Skeletal muscle satellite cell (primary cell): ENCODE measurements around the gene FRMD3. TPM values are rescaled to one million over a fixed set of nuclear protein-coding genes. Genes with fewer than 3 reads are reported as not detected.

Experiments used
- H3K27me3 ChIP-seq: 2 replicates; pipeline ENCODE4 v1.7.0; 2013; ENCODE audit warnings: low read length; ENCODE audit not compliant: control insufficient read depth, insufficient read depth
- H3K36me3 ChIP-seq: 2 replicates; pipeline ENCODE4 v1.7.0; 2013; ENCODE audit warnings: mild to moderate bottlenecking, control low read depth, low read length; ENCODE audit not compliant: insufficient read depth
- H3K4me1 ChIP-seq: 2 replicates; pipeline ENCODE4 v1.7.0; 2013; ENCODE audit warnings: low read length; ENCODE audit not compliant: control insufficient read depth, insufficient read depth
- H3K4me2 ChIP-seq: 2 replicates; pipeline ENCODE4 v1.7.0; 2013; ENCODE audit warnings: mild to moderate bottlenecking, low read length
- H3K4me3 ChIP-seq: 2 replicates; pipeline ENCODE4 v1.7.0; 2013; ENCODE audit warnings: low read length
- H3K9ac ChIP-seq: 2 replicates; pipeline ENCODE4 v1.7.0; 2013; ENCODE audit warnings: mild to moderate bottlenecking, low read depth, low read length, moderate library complexity
- H3K9me3 ChIP-seq: replicated peaks from 2 replicates; pipeline ENCODE4 v1.7.0; 2013; ENCODE audit warnings: mild to moderate bottlenecking, control low read depth, low read length
- total RNA-seq: library from RNA; depleted of rRNA; stranded (reverse); fragments of >200 nt; gene quantifications from 2 replicates; pipeline ENCODE4 v1.2.3, GENCODE V29; 2012; rRNA removed

Gene FRMD3
- 4.6 and 6.8 TPM in 2 replicates for total RNA-seq

GRCh38 chr9:83538172-83538889 lies at the start of gene FRMD3:
FRMD3 (minus strand) TSS chr9:83538401; CDS start chr9:83538231, 170 bp downstream.
- H3K4me3 ChIP-seq: peak within 1 kb of the TSS; percentile 77
- no peaks in the 10 kb centered on the region for H3K36me3 ChIP-seq
- peak within 1 kb of the TSS; percentile 79 for H3K4me2 ChIP-seq
- peak within 1 kb of the TSS; percentile 44 for H3K9ac ChIP-seq
- H3K27me3 ChIP-seq: peaks cover 22% of the 10 kb centered on the region
- H3K4me1 ChIP-seq: peaks cover 10% of the 10 kb centered on the region
- no peaks in the 10 kb centered on the region for H3K9me3 ChIP-seq

- no peaks in the 10 kb centered on the region for H3K27me3 ChIP-seq
- no peaks in the 10 kb centered on the region for H3K4me1 ChIP-seq
- no peak overlapping the region for H3K4me3 ChIP-seq
- H3K4me2 ChIP-seq: no peak overlapping the region
- no peaks in the 10 kb centered on the region for H3K9me3 ChIP-seq
- no peaks in the 10 kb centered on the region for H3K36me3 ChIP-seq
- no peak overlapping the region for H3K9ac ChIP-seq
Measured at GRCh38 chr9:83584995-83585394, 46.8 kb upstream of the FRMD3 start.

GRCh38 chr9:83583151-83584014 lies 45.2 kb upstream of the FRMD3 start:
- Histone ChIP-seq H3K4me2 (no peak overlapping the region), H3K36me3 (no peaks in the 10 kb centered on the region), H3K9ac (no peak overlapping the region), H3K4me3 (no peak overlapping the region), H3K4me1 (no peaks in the 10 kb centered on the region), H3K27me3 (no peaks in the 10 kb centered on the region), H3K9me3 (no peaks in the 10 kb centered on the region)

- H3K27me3 ChIP-seq: no peaks in the 10 kb centered on the region
Measured at GRCh38 chr9:83582029-83582428, 43.8 kb upstream of the FRMD3 start.

GRCh38 chr9:83574482-83574881 lies 36.3 kb upstream of the FRMD3 start:
- no peak overlapping the region for H3K4me2 ChIP-seq
- H3K36me3 ChIP-seq: no peaks in the 10 kb centered on the region
- peaks cover 6% of the 10 kb centered on the region for H3K4me1 ChIP-seq
- H3K27me3 ChIP-seq: no peaks in the 10 kb centered on the region
- H3K4me3 ChIP-seq: no peak overlapping the region
- no peak overlapping the region for H3K9ac ChIP-seq
- H3K9me3 ChIP-seq: no peaks in the 10 kb centered on the region

More at GRCh38 chr9:83582029-83582428, 43.8 kb upstream of the FRMD3 start:
- H3K4me2 ChIP-seq: no peak overlapping the region
- H3K36me3 ChIP-seq: no peaks in the 10 kb centered on the region
- no peak overlapping the region for H3K9ac ChIP-seq
- no peaks in the 10 kb centered on the region for H3K9me3 ChIP-seq
- no peak overlapping the region for H3K4me3 ChIP-seq
- no peaks in the 10 kb centered on the region for H3K4me1 ChIP-seq

- H3K27me3 ChIP-seq: no peaks in the 10 kb centered on the region
- no peak overlapping the region for H3K4me2 ChIP-seq
- H3K9ac ChIP-seq: no peak overlapping the region
- H3K4me3 ChIP-seq: no peak overlapping the region
- no peaks in the 10 kb centered on the region for H3K36me3 ChIP-seq
- H3K9me3 ChIP-seq: no peaks in the 10 kb centered on the region
- H3K4me1 ChIP-seq: peaks cover 6% of the 10 kb centered on the region
Measured at GRCh38 chr9:83572524-83572923, 34.3 kb upstream of the FRMD3 start.

- peaks cover 6% of the 10 kb centered on the region for H3K4me1 ChIP-seq
- no peaks in the 10 kb centered on the region for H3K9me3 ChIP-seq
- no peak overlapping the region for H3K4me2 ChIP-seq
- H3K9ac ChIP-seq: no peak overlapping the region
- no peaks in the 10 kb centered on the region for H3K36me3 ChIP-seq
- no peak overlapping the region for H3K4me3 ChIP-seq
- no peaks in the 10 kb centered on the region for H3K27me3 ChIP-seq
Measured at GRCh38 chr9:83570359-83570758, 32.2 kb upstream of the FRMD3 start.

GRCh38 chr9:83569326-83569725 lies 31.1 kb upstream of the FRMD3 start:
- no peak overlapping the region for H3K4me3 ChIP-seq
- peaks cover 6% of the 10 kb centered on the region for H3K4me1 ChIP-seq
- no peaks in the 10 kb centered on the region for H3K36me3 ChIP-seq
- no peaks in the 10 kb centered on the region for H3K27me3 ChIP-seq
- no peak overlapping the region for H3K4me2 ChIP-seq
- H3K9ac ChIP-seq: no peak overlapping the region
- no peaks in the 10 kb centered on the region for H3K9me3 ChIP-seq

- no peak overlapping the region for H3K4me2 ChIP-seq
- no peak overlapping the region for H3K4me3 ChIP-seq
- H3K9me3 ChIP-seq: no peaks in the 10 kb centered on the region
- H3K9ac ChIP-seq: no peak overlapping the region
- no peaks in the 10 kb centered on the region for H3K4me1 ChIP-seq
- H3K27me3 ChIP-seq: no peaks in the 10 kb centered on the region
- no peaks in the 10 kb centered on the region for H3K36me3 ChIP-seq
Measured at GRCh38 chr9:83563360-83563759, 25.2 kb upstream of the FRMD3 start.

- Histone ChIP-seq H3K27me3 (no peaks in the 10 kb centered on the region), H3K4me3 (no peak overlapping the region), H3K9ac (no peak overlapping the region), H3K4me2 (no peak overlapping the region), H3K36me3 (no peaks in the 10 kb centered on the region), H3K4me1 (no peaks in the 10 kb centered on the region), H3K9me3 (no peaks in the 10 kb centered on the region)
Measured at GRCh38 chr9:83560169-83560826, 22.1 kb upstream of the FRMD3 start.

GRCh38 chr9:83557771-83558170 lies 19.6 kb upstream of the FRMD3 start:
- H3K9ac ChIP-seq: no peak overlapping the region
- H3K36me3 ChIP-seq: no peaks in the 10 kb centered on the region
- no peak overlapping the region for H3K4me2 ChIP-seq
- no peaks in the 10 kb centered on the region for H3K9me3 ChIP-seq
- H3K27me3 ChIP-seq: no peaks in the 10 kb centered on the region
- no peak overlapping the region for H3K4me3 ChIP-seq
- H3K4me1 ChIP-seq: no peaks in the 10 kb centered on the region
